NCI-H2227 (cell line): ENCODE measurements around the gene B4GALT6.
A peak's percentile ranks its signal among the peaks of the same experiment; 100 is the strongest.

Experiments used
- DNase-seq: peaks from one replicate; lab custom pipeline; 2025; ENCODE audit not compliant: unreplicated experiment; lab: John Stamatoyannopoulos, UW

B4GALT6 gene

GRCh38 chr18:31636387-31636786, 48.0 kb downstream of the B4GALT6 start:
- no peak for DNase-seq

- no peak for DNase-seq
Observed at GRCh38 chr18:31634331-31634713, 50.1 kb downstream of the B4GALT6 start.

- no peak for DNase-seq
Observed at GRCh38 chr18:31633392-31634330, 50.7 kb downstream of the B4GALT6 start.

- no peak for DNase-seq
Observed at GRCh38 chr18:31632356-31632755, 52.0 kb downstream of the B4GALT6 start.

GRCh38 chr18:31631526-31631925, 52.9 kb downstream of the B4GALT6 start:
- DNase-seq = no peak

GRCh38 chr18:31630549-31630948, 53.8 kb downstream of the B4GALT6 start:
- DNase-seq = no peak

GRCh38 chr18:31626409-31626808, 58.0 kb downstream of the B4GALT6 start:
- DNase-seq = no peak

GRCh38 chr18:31624892-31625640, 59.3 kb downstream of the B4GALT6 start:
- DNase-seq = no peak

GRCh38 chr18:31619291-31619690, 65.1 kb downstream of the B4GALT6 start:
- no peak for DNase-seq

GRCh38 chr18:31618801-31619200, 65.6 kb downstream of the B4GALT6 start:
- no peak for DNase-seq

- DNase-seq = no peak
Observed at GRCh38 chr18:31617031-31617717, 67.2 kb downstream of the B4GALT6 start.

GRCh38 chr18:31616586-31616985, 67.8 kb downstream of the B4GALT6 start:
- no peak for DNase-seq

- no peak for DNase-seq
Observed at GRCh38 chr18:31614044-31614443, 70.3 kb downstream of the B4GALT6 start.

- no peak for DNase-seq
Observed at GRCh38 chr18:31612124-31612523, 72.3 kb downstream of the B4GALT6 start.

GRCh38 chr18:31611511-31611910, 72.9 kb downstream of the B4GALT6 start:
- DNase-seq = no peak

- DNase-seq = peak; percentile 73
Observed at GRCh38 chr18:31610286-31611205, 73.8 kb downstream of the B4GALT6 start.

GRCh38 chr18:31609886-31610285, 74.5 kb downstream of the B4GALT6 start:
- no peak for DNase-seq

GRCh38 chr18:31607384-31607783, 77.0 kb downstream of the B4GALT6 start:
- no peak for DNase-seq

GRCh38 chr18:31606265-31606664, 78.1 kb downstream of the B4GALT6 start:
- no peak for DNase-seq

GRCh38 chr18:31603315-31603714, 81.1 kb downstream of the B4GALT6 start:
- no peak for DNase-seq
